ENCODE measurements around the gene IFT172.

DNA sequence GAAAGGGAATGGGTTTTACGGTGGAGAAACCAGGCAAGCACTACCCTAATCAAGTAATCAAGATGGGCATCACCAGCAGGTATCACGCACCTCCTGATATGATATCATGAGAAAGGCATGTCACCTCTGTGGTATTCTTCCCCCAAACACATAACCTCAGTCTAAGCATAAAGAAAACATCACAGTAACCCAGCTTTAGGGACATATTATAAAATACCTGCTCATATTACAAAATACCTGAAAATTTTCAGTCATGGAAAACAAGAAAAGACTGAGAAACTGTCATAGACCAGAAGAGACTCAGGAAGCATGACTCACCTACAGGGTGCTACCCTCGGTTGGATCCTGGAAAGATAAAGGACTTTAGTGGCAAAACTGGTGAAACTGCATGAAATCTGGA lies 37.6 kb upstream of the IFT172 start:
- TF ChIP-seq, protein P1, sequence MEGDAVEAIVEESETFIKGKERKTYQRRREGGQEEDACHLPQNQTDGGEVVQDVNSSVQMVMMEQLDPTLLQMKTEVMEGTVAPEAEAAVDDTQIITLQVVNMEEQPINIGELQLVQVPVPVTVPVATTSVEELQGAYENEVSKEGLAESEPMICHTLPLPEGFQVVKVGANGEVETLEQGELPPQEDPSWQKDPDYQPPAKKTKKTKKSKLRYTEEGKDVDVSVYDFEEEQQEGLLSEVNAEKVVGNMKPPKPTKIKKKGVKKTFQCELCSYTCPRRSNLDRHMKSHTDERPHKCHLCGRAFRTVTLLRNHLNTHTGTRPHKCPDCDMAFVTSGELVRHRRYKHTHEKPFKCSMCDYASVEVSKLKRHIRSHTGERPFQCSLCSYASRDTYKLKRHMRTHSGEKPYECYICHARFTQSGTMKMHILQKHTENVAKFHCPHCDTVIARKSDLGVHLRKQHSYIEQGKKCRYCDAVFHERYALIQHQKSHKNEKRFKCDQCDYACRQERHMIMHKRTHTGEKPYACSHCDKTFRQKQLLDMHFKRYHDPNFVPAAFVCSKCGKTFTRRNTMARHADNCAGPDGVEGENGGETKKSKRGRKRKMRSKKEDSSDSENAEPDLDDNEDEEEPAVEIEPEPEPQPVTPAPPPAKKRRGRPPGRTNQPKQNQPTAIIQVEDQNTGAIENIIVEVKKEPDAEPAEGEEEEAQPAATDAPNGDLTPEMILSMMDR (conservative IDR thresholded peaks at IDR 0.05 in 1 of 2, IDR thresholded peaks at IDR 0.05 in 1 of 2; ENCODE audit: low read depth in 1 of 2, low read length in 2 of 2) = no peak
- no peak for TF ChIP-seq EZH2 (IDR thresholded peaks at IDR 0.05; ENCODE audit: low read length, missing control alignments)
